CD4-positive, alpha-beta T cell treated with Interleukin-21 for 1 hour (primary cell): ENCODE measurements around the gene KLHL29.
"Not testable (repeated sequence)": the region's sequence is repeated elsewhere in the genome, so short reads cannot be mapped to it uniquely, and the experiment has no call there.

ENCODE experiments used
- DNase-seq: peaks from one replicate; pipeline ENCODE4 v3.0.0-alpha.2; 2020

Gene KLHL29

GRCh38 chr2:23707096-23707495 lies 322.1 kb downstream of the KLHL29 start:
- no peak for DNase-seq

DNA sequence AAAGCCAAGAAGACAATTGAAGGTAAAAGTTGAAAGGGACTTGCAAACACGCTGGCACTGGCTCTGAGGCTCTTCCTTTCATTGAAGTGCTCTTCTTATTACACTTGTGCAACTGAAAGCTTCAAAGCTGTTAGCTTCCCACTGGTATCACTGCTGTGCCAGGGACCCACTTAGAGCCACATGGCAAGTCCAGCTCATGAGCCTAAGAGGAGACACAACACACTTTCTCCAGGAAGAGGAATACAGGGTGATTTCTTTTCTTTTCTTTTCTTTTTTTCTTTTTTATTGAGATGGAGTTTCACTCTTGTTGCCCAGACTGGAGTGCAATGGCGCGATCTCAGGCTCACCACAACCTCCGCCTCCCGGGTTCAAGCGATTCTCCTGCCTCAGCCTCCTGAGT lies 323.8 kb downstream of the KLHL29 start:
- DNase-seq = no peak

DNA sequence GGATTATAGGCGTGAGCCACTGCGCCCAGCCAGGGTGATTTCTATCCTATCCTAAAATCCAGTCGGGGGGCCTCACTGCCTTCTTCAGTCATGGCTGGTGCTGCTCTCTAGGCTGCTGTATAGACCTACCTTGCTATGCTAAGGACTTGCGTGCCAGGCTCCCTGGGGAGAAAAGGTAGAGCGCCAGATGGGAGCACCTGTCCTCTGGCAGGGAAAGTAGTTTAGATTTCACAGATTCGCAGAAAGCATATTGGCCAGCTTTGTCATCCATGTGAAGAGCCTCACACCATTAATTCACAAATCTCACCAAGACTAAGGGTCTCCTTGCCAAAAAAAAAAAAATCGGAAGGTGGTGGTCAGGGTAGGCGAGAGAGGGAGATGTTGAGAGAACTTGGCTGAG lies 324.3 kb downstream of the KLHL29 start:
- DNase-seq = no peak

GRCh38 chr2:23711979-23712755 lies 327.2 kb downstream of the KLHL29 start:
- DNase-seq = no peak

DNA sequence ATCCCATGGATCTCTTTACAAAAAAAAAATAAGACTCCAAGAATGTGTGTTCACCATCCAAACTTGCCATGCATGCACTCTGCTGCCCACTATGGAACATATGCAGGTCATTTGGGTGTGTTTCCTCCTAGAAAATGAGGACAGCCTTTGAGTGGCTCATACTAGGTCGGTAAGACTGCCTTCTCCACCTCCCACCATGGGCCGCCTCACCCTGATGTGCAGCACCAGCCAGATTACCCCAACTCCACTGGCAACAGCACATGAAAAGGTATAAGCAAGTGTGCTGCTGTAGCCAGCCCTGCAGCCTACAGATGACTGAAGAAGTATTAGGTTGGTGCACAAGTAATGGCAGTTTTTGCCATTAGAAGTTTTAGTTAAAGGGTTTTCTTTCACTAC lies 327.8 kb downstream of the KLHL29 start:
- no peak for DNase-seq

- no peak for DNase-seq
These were observed 328.4 kb downstream of the KLHL29 start for GRCh38 chr2:23713351-23713750.

- DNase-seq = no peak
These were observed 334.1 kb downstream of the KLHL29 start for GRCh38 chr2:23718931-23719700.

- DNase-seq = no peak
These were observed 334.7 kb downstream of the KLHL29 start for GRCh38 chr2:23719716-23720115.

DNA sequence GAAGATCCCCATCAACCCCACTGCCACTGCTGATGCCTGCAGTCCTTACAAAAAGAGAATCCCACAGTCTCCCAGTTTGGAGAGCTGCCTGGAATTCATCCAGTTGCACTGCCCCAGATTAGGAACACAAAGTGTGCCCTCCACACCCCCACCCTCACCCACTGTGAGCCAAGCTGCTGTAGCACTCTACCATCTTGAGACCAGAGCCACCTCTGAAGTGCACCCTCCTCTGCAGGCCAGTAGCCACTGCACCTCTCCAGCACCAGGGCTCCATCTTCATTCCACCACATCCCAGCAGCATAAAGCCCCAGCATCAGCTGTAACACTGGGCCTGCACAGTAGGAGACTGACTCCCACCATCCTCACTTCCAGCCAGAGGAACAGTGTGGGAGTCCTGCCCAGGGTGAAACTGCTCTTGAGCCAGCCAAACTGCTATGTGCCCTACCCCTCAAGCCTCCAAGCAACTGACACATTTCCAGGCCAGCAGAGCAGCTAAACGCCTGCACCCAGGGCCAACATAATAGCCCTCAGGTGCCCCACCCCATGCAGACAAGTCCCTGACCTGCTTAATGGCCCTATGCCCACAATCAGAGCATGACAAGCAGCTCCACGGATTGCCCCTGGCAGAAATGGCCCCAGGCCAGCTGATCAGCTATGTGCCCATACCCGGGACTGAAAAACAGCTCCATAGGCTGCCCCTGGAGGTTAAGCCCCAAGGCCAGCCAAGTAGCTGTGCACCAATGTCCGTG lies 335.9 kb downstream of the KLHL29 start:
- no peak for DNase-seq

- DNase-seq = no peak
These were observed 336.5 kb downstream of the KLHL29 start for GRCh38 chr2:23721454-23721826.

DNA sequence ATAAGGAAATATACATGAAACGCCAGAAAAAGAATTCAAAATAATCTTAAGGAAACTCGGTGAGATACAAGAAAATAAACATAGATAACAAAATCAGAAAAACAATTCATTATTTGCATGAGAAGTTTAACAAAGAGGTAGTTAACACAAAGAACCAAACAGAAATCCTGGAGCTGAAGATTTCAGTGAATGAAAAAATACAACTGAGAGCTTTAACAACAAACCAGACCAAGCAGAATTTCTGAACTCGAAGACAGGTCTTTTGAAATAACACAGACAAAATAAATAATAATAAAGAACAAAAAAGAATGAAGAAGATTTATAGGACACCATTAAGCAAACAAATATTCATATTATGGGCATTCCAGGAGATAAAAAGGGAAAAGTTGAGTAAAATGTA lies 337.3 kb downstream of the KLHL29 start:
- DNase-seq = no peak

DNA sequence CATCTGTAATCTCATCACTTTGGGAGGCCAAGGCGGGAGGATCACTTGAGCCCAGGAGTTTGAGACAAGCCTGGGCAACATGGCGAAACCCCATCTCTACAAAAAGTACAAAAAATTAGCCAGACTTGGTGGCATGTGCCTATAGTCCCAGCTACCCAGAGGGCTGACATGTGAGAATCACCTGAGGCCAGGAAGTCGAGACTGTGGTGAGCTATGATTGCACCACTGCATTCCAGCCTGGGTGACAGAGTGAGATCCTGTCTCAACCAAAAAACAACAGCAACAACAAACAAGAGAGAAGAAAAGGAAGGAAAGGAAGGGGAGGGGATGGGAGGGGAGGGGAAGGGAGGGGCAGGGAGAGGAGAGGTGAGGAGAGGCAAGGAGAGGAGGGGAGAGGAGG lies 338.1 kb downstream of the KLHL29 start:
- DNase-seq = not testable (repeated sequence)

DNA sequence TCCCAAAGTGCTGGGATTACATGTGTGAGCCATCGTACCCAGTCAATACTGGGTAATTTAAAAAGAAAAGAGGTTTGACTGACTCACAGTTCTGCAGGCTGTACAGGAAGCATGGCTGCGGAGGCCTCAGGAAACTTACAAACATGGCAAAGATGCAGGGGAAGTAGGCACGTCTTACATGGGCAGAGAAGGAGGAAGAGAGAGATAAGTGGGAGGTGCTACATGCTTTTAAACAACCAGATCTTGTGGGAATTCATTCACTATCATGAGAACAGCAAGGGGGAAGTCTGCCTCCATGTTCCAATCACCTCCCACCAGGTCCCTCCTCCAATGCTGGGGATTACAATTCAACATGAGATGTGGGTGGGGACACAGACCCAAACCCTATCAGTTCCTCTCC lies 349.4 kb downstream of the KLHL29 start:
- no peak for DNase-seq

DNA sequence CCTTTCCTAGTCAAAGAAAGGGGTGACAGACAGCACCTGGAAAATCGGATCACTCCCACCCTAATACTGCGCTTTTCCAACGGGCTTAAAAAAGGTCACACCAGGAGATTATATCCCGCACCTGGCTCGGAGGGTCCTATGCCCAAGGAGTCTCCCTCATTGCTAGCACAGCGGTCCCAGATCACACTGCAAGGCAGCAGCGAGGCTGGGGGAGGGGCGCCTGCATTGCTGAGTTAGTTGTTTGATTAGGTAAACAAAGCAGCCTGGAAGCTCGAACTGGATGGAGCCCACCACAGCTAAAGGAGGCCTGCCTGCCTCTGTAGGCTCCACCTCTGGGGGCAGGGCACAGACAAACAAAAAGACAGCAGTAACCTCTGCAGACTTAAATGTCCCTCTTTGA lies 351.8 kb downstream of the KLHL29 start:
- DNase-seq = not testable (repeated sequence)

- DNase-seq = no peak
These were observed 360.2 kb downstream of the KLHL29 start for GRCh38 chr2:23745068-23745725.

DNA sequence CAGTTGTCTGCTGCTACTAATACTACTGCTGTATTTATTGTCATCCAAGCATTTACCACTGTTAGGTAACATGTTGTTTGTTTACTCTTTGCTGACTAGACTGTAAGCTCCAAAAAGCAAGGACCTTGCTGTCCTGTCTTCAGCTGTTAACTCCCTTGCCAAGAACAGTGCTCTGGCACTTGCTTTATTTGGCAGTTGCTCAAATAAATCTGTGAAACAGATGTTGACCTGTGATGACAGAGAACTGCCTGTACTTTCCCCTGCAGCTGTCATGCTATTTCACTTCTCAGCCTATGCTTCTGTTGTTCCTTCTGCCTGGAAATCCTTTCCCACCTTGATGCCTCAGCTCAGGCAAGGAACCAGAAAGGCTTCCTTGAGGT lies 360.7 kb downstream of the KLHL29 start:
- DNase-seq = no peak

DNA sequence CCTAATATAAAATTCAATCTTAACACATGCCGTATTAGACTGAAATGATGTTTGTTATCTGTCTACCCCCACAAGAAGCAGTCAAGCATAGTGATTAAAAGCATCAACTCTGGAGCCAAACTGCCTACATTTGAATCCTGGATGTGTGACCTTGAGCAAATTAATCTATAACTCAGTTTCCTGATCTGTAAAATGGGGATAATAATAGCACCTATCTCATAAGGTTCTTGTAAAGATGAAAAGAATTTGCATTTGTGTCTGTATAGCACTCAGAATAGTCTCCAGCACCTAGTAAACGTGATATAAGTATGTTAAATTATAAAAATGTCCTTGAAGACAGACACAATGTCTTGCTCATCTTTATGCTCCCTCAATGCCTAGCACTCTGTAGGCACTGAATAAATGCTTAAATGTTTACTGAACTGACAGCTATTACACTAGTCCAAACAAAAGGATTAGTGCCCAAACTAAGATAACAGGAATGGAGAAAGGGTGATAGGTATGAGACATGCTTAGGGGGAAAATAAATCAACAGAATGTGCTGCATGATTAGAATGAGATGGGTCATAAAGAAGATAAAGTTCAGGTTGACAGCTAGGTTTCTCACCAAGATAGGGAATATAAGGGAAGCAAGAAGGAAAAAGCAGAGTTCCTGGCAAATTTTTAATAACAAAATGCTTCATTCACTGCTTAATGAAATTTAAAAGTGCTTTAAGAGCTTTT lies 361.3 kb downstream of the KLHL29 start:
- DNase-seq = no peak

DNA sequence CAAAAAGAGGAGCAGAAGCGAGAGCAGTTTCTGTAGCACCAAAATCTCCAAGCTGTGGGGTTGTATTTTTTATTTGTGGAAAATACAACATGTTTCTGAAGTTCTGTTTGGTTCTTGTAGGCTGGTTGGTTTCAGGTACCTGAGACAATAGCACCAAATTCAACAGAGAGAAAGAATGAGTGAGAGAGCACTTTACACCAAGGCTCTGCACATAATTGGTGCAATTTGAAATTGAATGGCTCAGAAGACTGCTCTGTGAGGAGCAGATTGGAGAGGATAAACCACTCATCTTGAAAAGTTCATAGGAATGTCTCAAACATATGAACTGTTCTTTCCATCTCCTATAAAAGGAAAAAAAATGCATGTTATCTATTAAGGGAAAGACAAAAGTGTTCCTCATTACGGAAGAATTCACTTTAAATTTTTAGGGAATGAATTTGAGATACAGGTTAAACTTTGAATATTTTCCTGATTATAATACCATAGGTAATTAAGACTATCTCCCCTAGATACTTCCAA lies 366.8 kb downstream of the KLHL29 start:
- no peak for DNase-seq

DNA sequence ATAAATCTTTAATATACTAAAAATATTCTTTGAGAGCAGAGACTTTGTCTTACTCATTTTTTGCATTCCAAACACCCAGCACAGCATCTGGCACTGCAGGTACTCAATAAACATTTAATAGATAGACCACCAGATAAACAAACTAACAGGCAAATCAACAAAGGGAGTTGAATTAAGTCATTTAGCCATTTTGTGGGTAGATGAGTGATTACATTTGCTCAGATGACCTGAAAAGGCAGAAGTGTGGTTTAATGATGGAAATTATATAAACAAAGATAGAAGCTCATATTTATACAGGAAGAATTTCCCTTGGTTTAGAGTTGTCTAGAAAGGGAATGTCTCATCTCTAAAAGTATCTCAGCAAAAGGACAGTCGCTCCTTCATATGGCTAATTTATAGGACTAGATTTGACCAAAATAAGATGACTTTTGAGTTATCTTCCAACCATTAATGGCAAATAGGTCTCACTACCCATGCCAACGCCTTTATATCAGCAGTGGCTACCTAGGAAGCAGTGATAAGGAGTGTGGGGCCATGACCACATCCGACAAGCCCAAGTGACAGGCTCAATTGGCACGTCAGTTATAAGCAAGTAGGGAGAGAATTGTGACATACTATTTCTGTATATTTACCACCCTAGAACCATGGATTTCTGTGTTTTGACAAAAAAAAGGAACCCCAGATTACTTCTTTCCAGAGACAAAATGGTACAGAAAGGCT lies 368.5 kb downstream of the KLHL29 start:
- no peak for DNase-seq

DNA sequence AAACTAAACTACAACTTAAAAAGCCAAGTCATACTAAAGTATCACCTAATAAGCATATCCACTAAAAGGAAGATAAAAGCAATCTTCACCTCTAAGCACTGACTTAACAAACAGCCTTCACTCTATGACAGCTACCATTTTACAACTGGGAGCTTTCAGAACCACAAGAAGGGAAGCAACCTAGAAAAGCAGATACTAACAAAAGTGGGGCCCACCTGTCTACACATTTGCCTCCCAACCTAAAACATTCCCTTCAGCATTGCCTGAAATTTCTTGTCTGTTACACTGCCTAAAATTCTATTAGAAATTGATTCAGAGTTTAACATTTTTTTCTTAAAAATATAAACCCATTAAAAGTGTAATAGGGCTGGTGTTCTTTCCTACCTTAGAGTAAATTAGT lies 370.0 kb downstream of the KLHL29 start:
- no peak for DNase-seq

GRCh38 chr2:23756593-23757292 lies 371.8 kb downstream of the KLHL29 start:
- DNase-seq = no peak
